Ishikawa (cell line): ENCODE results near the gene CCDC183.

Experiments
- CREB1 ChIP-seq: IDR thresholded peaks from 2 replicates; pipeline ENCODE4 v1.6.1; 2012; ENCODE audit warnings: low read depth
- EGR1 ChIP-seq: IDR thresholded peaks from 2 replicates; pipeline ENCODE4 v1.6.1; 2012
- EP300 ChIP-seq: IDR thresholded peaks from 2 replicates; pipeline ENCODE4 v1.6.1; 2012; ENCODE audit warnings: borderline replicate concordance
- FOXM1 ChIP-seq: IDR thresholded peaks from 2 replicates; pipeline ENCODE4 v1.6.1; 2012; ENCODE audit warnings: low read depth, borderline replicate concordance
- RAD21 ChIP-seq: IDR thresholded peaks from 2 replicates; pipeline ENCODE4 v1.6.1; 2012; ENCODE audit warnings: low read depth
- TAF1 ChIP-seq: IDR thresholded peaks from 2 replicates; pipeline ENCODE4 v1.6.1; 2012; ENCODE audit warnings: low read depth, mild to moderate bottlenecking
- TCF12 ChIP-seq: IDR thresholded peaks from 2 replicates; pipeline ENCODE4 v1.6.1; 2012; ENCODE audit warnings: low read depth
- ZBTB7A ChIP-seq: IDR thresholded peaks from 2 replicates; pipeline ENCODE4 v1.6.1; 2012; ENCODE audit warnings: low read depth
- TF ChIP-seq, protein P1 (sequence below): IDR thresholded peaks from 2 replicates; pipeline ENCODE4 v1.6.1; 2012; ENCODE audit warnings: low read depth, mild to moderate bottlenecking

DNA sequence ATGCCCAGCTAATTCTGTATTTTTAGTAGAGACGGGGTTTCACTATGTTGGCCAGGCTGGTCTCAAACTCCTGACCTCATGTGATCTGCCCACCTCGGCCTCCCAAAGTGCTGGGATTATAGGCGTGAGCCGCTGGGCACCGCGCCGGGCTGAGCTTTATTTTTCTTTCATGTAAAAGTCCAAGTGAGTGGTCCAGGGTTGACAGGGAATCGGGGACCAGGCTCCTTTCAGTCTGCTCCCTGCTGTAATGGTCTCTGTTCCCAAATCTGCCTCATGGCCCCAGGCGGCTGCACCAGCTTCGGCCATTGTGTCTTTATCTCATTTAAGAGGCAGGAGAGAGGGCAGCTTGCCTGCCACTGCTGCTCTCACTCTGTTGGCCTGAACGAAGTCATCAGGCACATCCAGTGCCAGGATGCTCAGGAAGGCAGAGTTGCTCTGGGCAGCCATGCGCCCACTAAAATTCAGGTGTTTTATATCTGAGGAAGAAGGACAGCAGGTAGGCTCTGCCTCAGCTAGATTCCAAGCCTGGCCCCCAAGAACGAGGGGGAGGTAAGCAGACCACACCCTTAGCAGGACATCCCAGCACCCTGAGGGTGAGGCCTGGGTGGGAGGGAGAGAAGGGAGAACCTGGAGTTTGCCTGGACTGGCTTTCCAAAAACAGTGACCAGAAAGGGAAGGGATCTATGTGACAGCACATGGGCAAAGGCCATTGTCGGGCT is 1.7 kb upstream of the CCDC183 start:
- TF ChIP-seq TCF12 (no peak), EGR1 (no peak), FOXM1 (no peak), CREB1 (no peak), ZBTB7A (no peak), EP300 (no peak), TAF1 (no peak), RAD21 (no peak)
- TF ChIP-seq, protein P1, sequence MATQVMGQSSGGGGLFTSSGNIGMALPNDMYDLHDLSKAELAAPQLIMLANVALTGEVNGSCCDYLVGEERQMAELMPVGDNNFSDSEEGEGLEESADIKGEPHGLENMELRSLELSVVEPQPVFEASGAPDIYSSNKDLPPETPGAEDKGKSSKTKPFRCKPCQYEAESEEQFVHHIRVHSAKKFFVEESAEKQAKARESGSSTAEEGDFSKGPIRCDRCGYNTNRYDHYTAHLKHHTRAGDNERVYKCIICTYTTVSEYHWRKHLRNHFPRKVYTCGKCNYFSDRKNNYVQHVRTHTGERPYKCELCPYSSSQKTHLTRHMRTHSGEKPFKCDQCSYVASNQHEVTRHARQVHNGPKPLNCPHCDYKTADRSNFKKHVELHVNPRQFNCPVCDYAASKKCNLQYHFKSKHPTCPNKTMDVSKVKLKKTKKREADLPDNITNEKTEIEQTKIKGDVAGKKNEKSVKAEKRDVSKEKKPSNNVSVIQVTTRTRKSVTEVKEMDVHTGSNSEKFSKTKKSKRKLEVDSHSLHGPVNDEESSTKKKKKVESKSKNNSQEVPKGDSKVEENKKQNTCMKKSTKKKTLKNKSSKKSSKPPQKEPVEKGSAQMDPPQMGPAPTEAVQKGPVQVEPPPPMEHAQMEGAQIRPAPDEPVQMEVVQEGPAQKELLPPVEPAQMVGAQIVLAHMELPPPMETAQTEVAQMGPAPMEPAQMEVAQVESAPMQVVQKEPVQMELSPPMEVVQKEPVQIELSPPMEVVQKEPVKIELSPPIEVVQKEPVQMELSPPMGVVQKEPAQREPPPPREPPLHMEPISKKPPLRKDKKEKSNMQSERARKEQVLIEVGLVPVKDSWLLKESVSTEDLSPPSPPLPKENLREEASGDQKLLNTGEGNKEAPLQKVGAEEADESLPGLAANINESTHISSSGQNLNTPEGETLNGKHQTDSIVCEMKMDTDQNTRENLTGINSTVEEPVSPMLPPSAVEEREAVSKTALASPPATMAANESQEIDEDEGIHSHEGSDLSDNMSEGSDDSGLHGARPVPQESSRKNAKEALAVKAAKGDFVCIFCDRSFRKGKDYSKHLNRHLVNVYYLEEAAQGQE: no peak
